Tibial nerve (tissue), 3 donors: ENCODE measurements around the gene EP400.

ENCODE experiments used
- POLR2A ChIP-seq, 2 donors: fragments of 450-650 bp; IDR thresholded peaks; one replicate each; pipeline ENCODE4 v1.6.1; 2017; ENCODE audit warnings: antibody characterized with exemption in 2 of 2, mild to moderate bottlenecking in 2 of 2, moderate library complexity in 2 of 2
- TF ChIP-seq, protein P1 (sequence below), 5 experiments: fragments of 200-600 bp in 3 of 5; fragments of 450-650 bp in 2 of 5; sonication (generic) in 3 of 5; IDR thresholded peaks; one replicate each; pipeline ENCODE4 v1.5.1; 2016 to 2019; ENCODE audit warnings: antibody characterized with exemption in 5 of 5, mild to moderate bottlenecking in 3 of 5, moderate library complexity in 2 of 5

DNA sequence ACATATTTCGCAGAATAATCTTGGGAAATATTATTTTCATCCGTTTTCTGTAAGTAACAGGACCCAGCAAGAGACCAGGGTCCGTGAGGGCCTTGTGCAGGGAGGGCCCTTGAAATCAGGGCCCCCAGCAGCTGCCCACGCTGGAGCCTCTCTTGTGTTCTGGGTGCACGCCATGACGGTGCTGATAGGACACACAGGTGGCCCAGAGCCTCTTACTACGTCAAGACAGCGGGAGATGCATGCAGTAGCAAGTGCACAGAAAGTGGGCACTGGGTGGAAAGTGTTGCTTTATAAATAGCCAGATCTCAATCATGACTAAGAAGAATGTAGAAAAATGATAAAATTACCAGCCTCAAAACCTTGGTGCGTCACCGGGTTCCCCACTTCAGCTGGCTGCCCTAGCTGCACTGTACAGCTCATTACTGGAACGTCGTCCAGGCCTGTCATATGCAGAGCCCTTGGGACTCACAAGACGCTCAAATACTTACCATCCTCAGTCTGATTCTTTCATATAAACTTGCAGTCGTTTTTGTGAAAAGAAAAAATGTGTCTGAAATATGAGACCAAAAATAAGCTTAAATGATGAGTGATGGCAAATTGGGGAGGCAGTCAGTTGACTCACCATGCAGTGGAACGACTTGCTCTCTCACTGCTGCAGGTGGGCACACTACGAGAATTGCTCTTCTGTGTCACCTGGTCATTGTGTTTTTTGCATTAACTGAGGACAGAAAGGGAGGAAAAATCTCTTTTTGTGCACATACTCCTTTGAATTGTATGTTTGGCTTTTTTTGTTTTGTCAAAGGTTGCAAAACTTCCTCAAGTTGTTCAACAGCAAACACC lies 126.2 kb downstream of the EP400 start:
- no peak for TF ChIP-seq POLR2A (IDR thresholded peaks at IDR 0.05)
- TF ChIP-seq, protein P1, sequence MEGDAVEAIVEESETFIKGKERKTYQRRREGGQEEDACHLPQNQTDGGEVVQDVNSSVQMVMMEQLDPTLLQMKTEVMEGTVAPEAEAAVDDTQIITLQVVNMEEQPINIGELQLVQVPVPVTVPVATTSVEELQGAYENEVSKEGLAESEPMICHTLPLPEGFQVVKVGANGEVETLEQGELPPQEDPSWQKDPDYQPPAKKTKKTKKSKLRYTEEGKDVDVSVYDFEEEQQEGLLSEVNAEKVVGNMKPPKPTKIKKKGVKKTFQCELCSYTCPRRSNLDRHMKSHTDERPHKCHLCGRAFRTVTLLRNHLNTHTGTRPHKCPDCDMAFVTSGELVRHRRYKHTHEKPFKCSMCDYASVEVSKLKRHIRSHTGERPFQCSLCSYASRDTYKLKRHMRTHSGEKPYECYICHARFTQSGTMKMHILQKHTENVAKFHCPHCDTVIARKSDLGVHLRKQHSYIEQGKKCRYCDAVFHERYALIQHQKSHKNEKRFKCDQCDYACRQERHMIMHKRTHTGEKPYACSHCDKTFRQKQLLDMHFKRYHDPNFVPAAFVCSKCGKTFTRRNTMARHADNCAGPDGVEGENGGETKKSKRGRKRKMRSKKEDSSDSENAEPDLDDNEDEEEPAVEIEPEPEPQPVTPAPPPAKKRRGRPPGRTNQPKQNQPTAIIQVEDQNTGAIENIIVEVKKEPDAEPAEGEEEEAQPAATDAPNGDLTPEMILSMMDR (IDR thresholded peaks at IDR 0.05): no peak
